RWPE2 (cell line): ENCODE measurements around the gene NAA15.
A peak's percentile ranks its signal among the peaks of the same experiment; 100 is the strongest.

Source experiments
- ATAC-seq: fragments of 200-7000 bp; cut with Tn5 transposase; 3 replicates; pipeline ENCODE4 v1.9.1; 2021; ENCODE audit warnings: low read depth
- DNase-seq: peaks from one replicate; pipeline ENCODE4 v3.0.0-alpha.2; 2020; ENCODE audit warnings: low spot score
- H3K27ac ChIP-seq: fragments of 450-650 bp; 2 replicates; pipeline ENCODE4 v1.5.1; 2017; ENCODE audit warnings: mild to moderate bottlenecking; ENCODE audit not compliant: poor library complexity, severe bottlenecking
- H3K27me3 ChIP-seq: fragments of 250-450 bp; sonication (Bioruptor Pico); 2 replicates; pipeline ENCODE4 v1.5.1; 2021; ENCODE audit warnings: mild to moderate bottlenecking, moderate library complexity; ENCODE audit not compliant: insufficient read depth, poor library complexity, severe bottlenecking
- H3K36me3 ChIP-seq: fragments of 250-450 bp; sonication (Bioruptor Pico); 2 replicates; pipeline ENCODE4 v1.5.1; 2020; ENCODE audit warnings: low read depth, mild to moderate bottlenecking, moderate library complexity
- H3K4me1 ChIP-seq: fragments of 250-450 bp; sonication (Bioruptor Pico); 2 replicates; pipeline ENCODE4 v1.5.1; 2021; ENCODE audit warnings: mild to moderate bottlenecking, moderate library complexity; ENCODE audit not compliant: insufficient read depth, poor library complexity, severe bottlenecking
- H3K4me3 ChIP-seq: fragments of 250-450 bp; sonication (Bioruptor Pico); 2 replicates; pipeline ENCODE4 v1.5.1; 2021; ENCODE audit warnings: mild to moderate bottlenecking, moderate library complexity; ENCODE audit not compliant: severe bottlenecking
- H3K9me3 ChIP-seq: fragments of 250-450 bp; sonication (Bioruptor Pico); 2 replicates; pipeline ENCODE4 v1.5.1; 2021; ENCODE audit warnings: mild to moderate bottlenecking, moderate library complexity; ENCODE audit not compliant: severe bottlenecking
- CTCF ChIP-seq: fragments of 450-650 bp; IDR thresholded peaks from one replicate; pipeline ENCODE4 v1.5.1; 2017; ENCODE audit warnings: mild to moderate bottlenecking, moderate library complexity; ENCODE audit not compliant: poor library complexity, severe bottlenecking

The NAA15 gene

DNA sequence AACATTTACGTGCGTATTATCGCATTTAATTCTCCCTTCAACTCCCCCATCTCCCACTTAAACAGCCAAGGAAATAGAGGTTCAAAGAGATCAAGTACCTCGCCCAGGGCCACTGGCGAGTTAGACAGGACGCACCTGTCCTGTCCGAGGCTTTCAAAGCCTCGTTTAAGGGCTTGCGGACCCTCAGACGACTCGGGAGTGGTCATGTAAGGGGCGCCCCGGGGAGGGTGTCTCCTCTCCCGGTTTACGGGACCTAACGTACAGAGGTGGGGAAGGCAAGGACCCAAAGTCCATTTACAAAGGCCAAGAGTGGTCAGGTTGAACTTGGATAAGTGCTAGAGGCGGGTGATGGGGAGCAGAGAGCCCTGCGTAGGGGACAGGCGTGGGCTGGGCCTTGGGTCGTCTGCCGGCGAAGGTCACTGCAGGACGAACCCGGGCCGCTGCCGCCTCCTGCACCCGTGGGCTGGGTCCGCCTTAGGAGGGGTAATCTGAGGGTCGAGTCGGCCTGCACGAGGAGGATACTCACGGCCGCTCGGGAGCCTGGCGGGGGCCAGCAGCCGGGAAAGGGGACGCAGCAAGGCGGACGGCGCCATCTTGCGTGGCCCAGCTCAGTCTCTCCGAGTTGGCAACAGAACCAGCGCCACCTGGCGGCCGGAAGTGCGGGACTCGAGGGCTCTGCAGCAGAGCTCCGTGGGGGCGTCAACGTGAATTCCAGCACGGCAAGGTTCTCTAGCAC lies 5.9 kb upstream of the NAA15 start:
- TF ChIP-seq CTCF, result peak; percentile 96
- ATAC-seq (peak; percentile 90), DNase-seq (peak; percentile 90)
- Histone ChIP-seq H3K27ac (peak overlapping the region; percentile 64), H3K4me1 (peaks cover 28% of the 10 kb centered on the region), H3K4me3 (peak overlapping the region; percentile 72), H3K36me3 (peaks cover 45% of the 10 kb centered on the region), H3K9me3 (no peaks in the 10 kb centered on the region), H3K27me3 (no peaks in the 10 kb centered on the region)

- Histone ChIP-seq H3K9me3 (no peaks in the 10 kb centered on the region), H3K4me3 (peak overlapping the region; percentile 72), H3K27me3 (no peaks in the 10 kb centered on the region), H3K27ac (peak overlapping the region; percentile 64), H3K36me3 (peaks cover 39% of the 10 kb centered on the region), H3K4me1 (peaks cover 28% of the 10 kb centered on the region)
- TF ChIP-seq CTCF, result peak; percentile 76
- no peak for ATAC-seq
- no peak for DNase-seq
Measured at GRCh38 chr4:139295942-139296299, 5.4 kb upstream of the NAA15 start.

DNA sequence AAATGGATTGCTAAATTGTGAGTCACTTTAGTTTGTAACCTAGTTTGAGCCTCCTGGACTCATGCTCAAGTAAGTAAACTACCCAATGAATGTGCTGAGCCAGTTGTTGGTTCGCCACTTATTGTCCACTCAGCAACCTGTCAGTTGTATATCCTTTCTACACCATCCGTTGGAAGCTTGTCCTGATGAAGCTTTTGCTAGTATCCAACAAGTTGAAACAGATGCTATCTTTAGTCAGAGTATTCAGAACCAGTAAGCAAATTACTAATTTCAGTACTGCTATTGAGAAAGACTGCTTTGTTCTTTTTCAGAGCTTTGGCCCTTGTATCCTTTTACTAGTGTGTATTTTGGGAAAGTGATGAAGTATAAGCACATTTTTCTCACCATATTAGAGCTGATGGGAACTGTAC lies 4.3 kb upstream of the NAA15 start:
- no peaks in the 10 kb centered on the region for H3K9me3 ChIP-seq
- no peak for TF ChIP-seq CTCF
- ATAC-seq, result peak; percentile 28

DNA sequence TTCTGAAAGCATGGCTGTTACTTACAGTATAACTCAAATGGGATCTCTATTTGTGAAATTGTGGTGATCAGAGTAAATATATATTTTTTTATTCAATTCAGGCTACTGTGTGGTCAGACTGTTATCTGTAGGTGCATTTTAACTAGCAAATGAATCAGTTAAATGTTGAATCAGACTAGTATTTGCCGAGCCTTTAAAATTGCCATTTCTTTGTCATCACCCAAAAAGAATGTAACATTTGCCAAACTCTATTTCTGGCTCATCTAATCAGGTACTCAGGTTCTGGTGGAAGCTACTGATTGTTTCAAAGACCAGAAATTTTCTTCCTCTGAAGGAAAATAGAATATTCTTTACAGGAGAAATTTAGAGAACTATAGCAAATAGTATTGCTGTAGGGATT lies 1.8 kb upstream of the NAA15 start:
- no peak for TF ChIP-seq CTCF
- H3K36me3 ChIP-seq, result peaks cover 22% of the 10 kb centered on the region
- no peaks in the 10 kb centered on the region for H3K27me3 ChIP-seq
- peak overlapping the region; percentile 77 for H3K27ac ChIP-seq
- peak overlapping the region; percentile 81 for H3K4me3 ChIP-seq
- ATAC-seq (no peak), DNase-seq (no peak)
- H3K4me1 ChIP-seq, result peaks cover 38% of the 10 kb centered on the region
- H3K9me3 ChIP-seq, result no peaks in the 10 kb centered on the region

More for the DNA sequence above, 4.3 kb upstream of the NAA15 start:
- Histone ChIP-seq H3K36me3 (peaks cover 29% of the 10 kb centered on the region), H3K27ac (peak overlapping the region; percentile 64), H3K4me1 (peaks cover 28% of the 10 kb centered on the region), H3K4me3 (no peak overlapping the region), H3K27me3 (no peaks in the 10 kb centered on the region)
- DNase-seq, result no peak

- TF ChIP-seq CTCF, result no peak
- peaks cover 29% of the 10 kb centered on the region for H3K36me3 ChIP-seq
- H3K27me3 ChIP-seq, result no peaks in the 10 kb centered on the region
- peaks cover 38% of the 10 kb centered on the region for H3K4me1 ChIP-seq
- DNase-seq (no peak), ATAC-seq (peak; percentile 35)
- H3K9me3 ChIP-seq, result no peaks in the 10 kb centered on the region
- H3K27ac ChIP-seq, result peak overlapping the region; percentile 77
- H3K4me3 ChIP-seq, result peak overlapping the region; percentile 81
Measured at GRCh38 chr4:139300431-139301112, 733 bp upstream of the NAA15 start.
